ENCODE measurements around the gene SMPDL3B. TPM values are rescaled to one million over a fixed set of nuclear protein-coding genes. Genes with fewer than 3 reads are reported as not detected.
A peak's percentile ranks its signal among the peaks of the same experiment; 100 is the strongest.

Gene SMPDL3B
- total and polyA plus RNA-seq, 12 donors, result 0.26 TPM; not detected in 11

DNA sequence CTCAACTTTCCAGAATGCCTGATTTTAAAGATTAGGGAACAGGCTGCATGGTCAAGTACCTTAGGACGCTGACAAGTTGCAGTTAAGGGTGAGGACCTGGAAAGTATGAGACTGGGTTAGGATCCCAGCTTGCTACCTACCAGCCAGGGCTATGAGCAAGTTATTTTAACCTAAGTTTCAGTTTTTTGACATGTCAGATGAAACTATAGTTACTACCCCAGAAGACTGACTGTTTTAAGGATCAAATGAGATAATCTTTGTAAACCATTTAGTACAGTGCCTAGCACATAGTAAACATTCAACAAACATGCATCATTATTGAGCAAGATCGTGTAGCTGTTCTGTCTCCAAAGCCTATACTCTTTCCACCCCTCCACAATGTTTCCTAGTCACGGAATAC, 48.1 kb upstream of the SMPDL3B start:
- no peak overlapping the region for H3K4me3 ChIP-seq
- intact Hi-C loops (cut with DNase I), result no loop called here
- H3K27me3 ChIP-seq, result no peaks in the 10 kb centered on the region
- no peaks in the 10 kb centered on the region for H3K4me1 ChIP-seq (replicated peaks in 1 of 2)
- DNase-seq, result no peak
- no peaks in the 10 kb centered on the region for H3K9me3 ChIP-seq (replicated peaks in 1 of 3)
- peak overlapping the region; percentile 2 to 82 (median 64) for H3K27ac ChIP-seq
- no peak for TF ChIP-seq POLR2A (IDR thresholded peaks at IDR 0.05)
- TF ChIP-seq, protein P1, sequence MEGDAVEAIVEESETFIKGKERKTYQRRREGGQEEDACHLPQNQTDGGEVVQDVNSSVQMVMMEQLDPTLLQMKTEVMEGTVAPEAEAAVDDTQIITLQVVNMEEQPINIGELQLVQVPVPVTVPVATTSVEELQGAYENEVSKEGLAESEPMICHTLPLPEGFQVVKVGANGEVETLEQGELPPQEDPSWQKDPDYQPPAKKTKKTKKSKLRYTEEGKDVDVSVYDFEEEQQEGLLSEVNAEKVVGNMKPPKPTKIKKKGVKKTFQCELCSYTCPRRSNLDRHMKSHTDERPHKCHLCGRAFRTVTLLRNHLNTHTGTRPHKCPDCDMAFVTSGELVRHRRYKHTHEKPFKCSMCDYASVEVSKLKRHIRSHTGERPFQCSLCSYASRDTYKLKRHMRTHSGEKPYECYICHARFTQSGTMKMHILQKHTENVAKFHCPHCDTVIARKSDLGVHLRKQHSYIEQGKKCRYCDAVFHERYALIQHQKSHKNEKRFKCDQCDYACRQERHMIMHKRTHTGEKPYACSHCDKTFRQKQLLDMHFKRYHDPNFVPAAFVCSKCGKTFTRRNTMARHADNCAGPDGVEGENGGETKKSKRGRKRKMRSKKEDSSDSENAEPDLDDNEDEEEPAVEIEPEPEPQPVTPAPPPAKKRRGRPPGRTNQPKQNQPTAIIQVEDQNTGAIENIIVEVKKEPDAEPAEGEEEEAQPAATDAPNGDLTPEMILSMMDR (IDR thresholded peaks at IDR 0.05), result no peak
- WGBS, 4 donors, result 68 to 87% (median 80%) methylated on average over 3 of the region's 3 CpGs
- H3K36me3 ChIP-seq (replicated peaks in 1 of 2), result peaks cover 0 to 11% of the 10 kb centered on the region in 2 donors

- peak in 1 of 7 donors; percentile 16 for DNase-seq
- TF ChIP-seq POLR2A (IDR thresholded peaks at IDR 0.05), result no peak
- TF ChIP-seq, protein P1 (IDR thresholded peaks at IDR 0.05), result no peak
- H3K9me3 ChIP-seq (replicated peaks in 1 of 3), result no peaks in the 10 kb centered on the region
- H3K27ac ChIP-seq, result peak overlapping the region in 3 of 5 donors; percentile 57 to 82 (median 67)
- WGBS, 4 donors, result 76 to 81% (median 77%) methylated on average over 6 to 8 of the region's 8 CpGs
- peaks cover 0 to 18% of the 10 kb centered on the region in 2 donors for H3K36me3 ChIP-seq (replicated peaks in 1 of 2)
- H3K27me3 ChIP-seq, result no peaks in the 10 kb centered on the region
- H3K4me1 ChIP-seq (replicated peaks in 1 of 2), result no peaks in the 10 kb centered on the region
- no peak overlapping the region for H3K4me3 ChIP-seq
- intact Hi-C loops (cut with DNase I), result no loop called here
Measured at GRCh38 chr1:27887215-27888021, 47.4 kb upstream of the SMPDL3B start.

DNA sequence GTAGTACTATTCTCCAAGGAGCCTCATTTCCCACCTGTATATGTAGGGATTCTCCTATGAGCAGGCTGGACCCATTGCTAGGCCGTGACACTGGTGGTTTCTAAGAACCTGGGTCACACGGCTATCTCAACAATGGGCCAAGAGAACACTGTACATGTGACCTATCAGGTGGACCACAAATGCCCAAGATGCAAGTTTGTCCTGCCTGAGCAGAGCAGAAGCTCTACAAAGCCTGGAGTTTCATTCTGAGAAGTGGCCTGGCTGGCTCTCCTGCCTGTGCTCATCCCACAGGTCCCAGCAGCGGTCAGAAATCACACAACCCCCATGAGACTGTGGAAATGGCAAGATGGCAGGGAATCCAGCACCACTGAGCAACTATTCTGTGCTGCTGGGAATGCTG, 45.3 kb upstream of the SMPDL3B start:
- Histone ChIP-seq H3K36me3 (replicated peaks in 1 of 2) (peaks cover 0 to 39% of the 10 kb centered on the region in 2 donors), H3K9me3 (replicated peaks in 1 of 3) (no peaks in the 10 kb centered on the region)

GRCh38 chr1:27891196-27891889, 43.5 kb upstream of the SMPDL3B start:
- peak in 4 of 7 donors; percentile 45 to 67 (median 52) for DNase-seq
- Histone ChIP-seq H3K9me3 (replicated peaks in 1 of 3) (no peaks in the 10 kb centered on the region), H3K36me3 (replicated peaks in 1 of 2) (peaks cover 0 to 57% of the 10 kb centered on the region in 2 donors), H3K27ac (peak overlapping the region in 4 of 5 donors; percentile 1 to 78 (median 36)), H3K4me1 (replicated peaks in 1 of 2) (peaks cover 0 to 4% of the 10 kb centered on the region in 2 donors), H3K4me3 (no peak overlapping the region), H3K27me3 (no peaks in the 10 kb centered on the region)
- intact Hi-C loops (cut with DNase I), result no loop called here
- TF ChIP-seq, protein P1 (IDR thresholded peaks at IDR 0.05), result peak in 2 of 6 experiments; percentile 19 to 26
- TF ChIP-seq POLR2A (IDR thresholded peaks at IDR 0.05), result no peak
- WGBS, 4 donors, result 69 to 76% (median 70%) methylated on average over 7 of the region's 7 CpGs

More for the DNA sequence above, 45.3 kb upstream of the SMPDL3B start:
- TF ChIP-seq POLR2A (IDR thresholded peaks at IDR 0.05), result no peak
- TF ChIP-seq, protein P1 (IDR thresholded peaks at IDR 0.05), result no peak
- WGBS, 4 donors, result 89 to 100% (median 93%) methylated on average over 2 to 3 of the region's 3 CpGs
- Histone ChIP-seq H3K4me1 (replicated peaks in 1 of 2) (peaks cover 0 to 4% of the 10 kb centered on the region in 2 donors), H3K4me3 (no peak overlapping the region), H3K27me3 (no peaks in the 10 kb centered on the region), H3K27ac (peak overlapping the region in 2 of 5 donors; percentile 12 to 75)
- no peak for DNase-seq
- intact Hi-C loops (cut with DNase I), result no loop called here

All from adrenal gland (tissue), 12 donors.